GM19397 (cell line): ENCODE data around the gene GDF2.

Experiments used
- ATAC-seq: cut with Tn5 transposase; IDR thresholded peaks from one replicate; pipeline ENCODE4 v1.9.1; 2021; ENCODE audit warnings: mild to moderate bottlenecking, moderate library complexity; ENCODE audit not compliant: unreplicated experiment

The GDF2 gene

DNA sequence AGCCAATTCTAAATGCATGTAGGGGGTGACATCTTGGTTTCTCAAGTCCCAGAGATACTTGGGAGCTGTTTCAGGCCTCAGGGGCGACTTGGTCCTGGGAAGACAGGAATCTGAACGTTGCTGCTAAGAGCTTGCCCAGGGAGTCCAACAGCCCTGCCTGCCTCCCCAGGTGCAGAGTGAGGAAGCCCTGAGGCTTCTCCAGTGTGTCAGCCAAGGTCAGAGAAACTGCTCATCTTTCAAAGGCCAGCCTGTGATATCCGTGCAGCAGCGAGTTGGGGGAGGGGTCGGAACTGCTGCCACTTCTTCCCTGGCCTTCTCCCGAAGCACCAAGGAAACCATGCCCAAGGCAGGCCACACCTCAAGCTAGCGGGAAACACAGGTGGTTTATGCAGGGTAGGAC is 9.7 kb downstream of the GDF2 start:
- no peak for ATAC-seq

DNA sequence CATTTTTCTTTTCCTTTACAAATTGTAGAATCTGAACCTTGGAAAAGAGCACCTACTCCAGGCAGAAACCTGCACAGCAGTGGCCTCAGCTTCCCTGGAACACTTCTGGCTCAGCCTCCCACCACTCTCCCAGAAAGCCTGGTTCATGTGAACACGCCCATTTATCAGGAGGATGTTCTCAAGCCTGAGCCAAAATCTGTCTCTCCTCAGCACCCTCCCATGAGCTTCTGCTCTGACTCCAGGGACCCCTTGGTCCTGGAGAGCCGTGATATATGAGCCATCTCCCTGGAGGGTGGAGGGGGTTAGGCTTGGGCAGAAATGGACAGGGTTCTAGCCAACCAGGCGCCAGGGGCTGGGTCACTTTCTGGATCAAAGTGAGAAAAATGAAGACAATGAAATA is 10.1 kb downstream of the GDF2 start:
- no peak for ATAC-seq

DNA sequence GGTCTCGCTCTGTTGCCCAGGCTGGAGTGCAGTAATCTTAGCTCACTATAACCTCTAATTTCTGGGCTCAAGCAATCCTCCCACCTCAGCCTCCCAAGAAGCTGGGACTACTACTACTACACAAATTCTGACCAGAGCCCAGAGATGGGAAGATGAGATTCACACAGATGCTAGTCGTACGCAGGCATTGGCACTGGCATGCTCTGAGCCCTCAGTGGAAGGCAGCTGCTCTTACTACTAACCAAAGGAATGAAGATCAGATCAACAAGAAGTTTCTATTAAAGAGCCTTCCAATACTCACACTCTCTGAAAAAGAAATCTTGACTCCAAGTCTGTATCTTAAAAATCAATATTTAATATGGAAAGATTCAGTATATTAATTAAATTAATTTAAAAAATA is 10.7 kb downstream of the GDF2 start:
- no peak for ATAC-seq

DNA sequence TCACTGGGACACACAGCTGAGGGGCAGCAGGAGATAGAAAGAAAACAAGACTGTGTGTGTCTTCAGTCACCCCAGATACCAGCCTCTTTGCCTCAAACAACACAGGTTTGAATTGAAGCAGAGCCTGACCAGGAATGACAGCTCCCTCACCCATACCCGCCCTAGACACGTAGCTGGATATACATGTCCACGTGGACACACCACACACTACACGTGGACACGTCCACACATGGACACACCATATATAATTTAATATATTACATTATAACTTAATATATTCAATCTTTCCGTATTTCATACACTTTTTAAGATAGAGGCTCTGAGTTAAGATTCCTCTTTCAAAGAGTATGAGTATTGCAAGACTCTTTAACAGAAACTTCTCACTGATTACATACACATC is 11.3 kb downstream of the GDF2 start:
- no peak for ATAC-seq

GRCh38 chr10:47334466-47335295 is 12.4 kb downstream of the GDF2 start:
- no peak for ATAC-seq

DNA sequence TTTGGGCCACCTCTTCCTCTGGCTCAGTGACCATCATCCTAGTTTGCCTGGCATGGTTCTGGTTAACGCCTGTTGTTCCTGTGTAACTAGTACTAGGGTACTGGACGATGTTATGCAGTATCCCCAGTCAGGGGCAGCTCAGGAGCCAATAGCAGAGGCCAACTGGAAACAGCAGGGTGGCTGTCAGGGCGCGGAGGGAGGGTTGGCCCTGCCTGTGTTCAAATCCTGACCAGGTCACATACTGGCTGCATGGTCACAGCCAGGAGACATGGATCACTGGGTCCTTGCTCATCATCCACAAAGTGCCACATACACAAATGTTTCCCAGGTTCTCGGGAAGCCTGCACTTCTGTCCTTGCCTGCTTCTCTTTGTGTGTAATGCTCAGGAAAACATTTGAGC is 13.7 kb downstream of the GDF2 start:
- no peak for ATAC-seq

DNA sequence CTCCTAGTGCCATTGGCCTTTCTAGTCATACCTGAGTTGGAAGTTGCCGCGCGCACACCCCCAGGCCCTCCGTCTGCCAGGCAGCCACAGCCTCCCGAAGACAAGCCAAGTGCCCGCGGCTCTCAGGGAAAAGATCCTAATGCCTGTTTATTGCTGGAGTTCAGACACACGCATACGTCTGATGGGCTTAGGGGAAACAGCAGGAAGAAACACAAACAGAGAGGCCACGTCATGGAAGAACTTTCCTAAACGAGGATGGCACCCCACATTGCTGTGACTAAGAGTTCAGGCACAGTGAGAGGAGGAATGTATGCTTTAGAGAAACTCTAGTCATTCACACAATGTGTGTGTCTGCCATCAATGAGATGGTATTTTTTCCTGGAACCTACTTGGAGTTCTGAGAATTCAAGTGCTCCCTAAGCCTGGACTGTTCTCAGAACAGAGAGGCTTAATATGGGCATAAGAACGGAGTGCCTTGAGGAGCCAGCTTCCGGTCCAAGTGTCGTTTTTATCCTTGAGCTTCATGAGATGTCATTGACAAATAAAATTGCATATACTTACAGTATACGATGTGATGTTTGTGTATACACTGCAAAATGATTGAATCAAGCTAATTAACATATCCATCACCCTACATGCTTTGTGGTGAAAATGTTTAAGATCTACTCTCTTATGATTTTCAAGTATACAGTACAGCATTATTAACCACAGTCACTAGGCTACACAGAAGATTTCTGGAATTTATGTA is 14.3 kb downstream of the GDF2 start:
- ATAC-seq: no peak

GRCh38 chr10:47337310-47337709 is 15.1 kb downstream of the GDF2 start:
- no peak for ATAC-seq

DNA sequence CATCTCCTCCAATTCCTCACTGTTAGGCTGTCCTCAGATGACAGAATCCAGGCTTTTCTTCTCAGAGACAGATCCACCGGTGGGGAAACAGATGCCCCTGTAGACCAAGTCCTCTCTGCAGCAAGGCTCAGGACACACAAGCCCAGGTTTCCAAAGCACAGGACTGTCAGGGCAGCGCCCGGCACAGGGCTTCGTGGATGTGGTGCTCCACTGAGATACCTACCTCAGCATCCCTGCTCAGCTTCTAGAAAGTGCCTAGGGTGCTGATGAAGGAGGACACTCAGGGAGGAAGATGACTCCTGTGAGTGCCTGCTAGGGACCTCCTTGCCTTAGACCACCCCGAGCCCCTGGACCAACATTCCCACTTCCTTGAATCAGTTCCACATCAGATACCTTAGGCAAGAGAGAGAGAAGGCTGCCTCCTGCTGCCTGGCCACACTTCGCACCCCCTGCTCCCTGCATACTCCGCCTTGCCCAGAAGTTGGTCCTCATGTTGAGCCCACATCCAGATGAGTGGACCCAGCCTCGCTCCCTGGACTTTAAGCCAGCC is 17.0 kb downstream of the GDF2 start:
- no peak for ATAC-seq

DNA sequence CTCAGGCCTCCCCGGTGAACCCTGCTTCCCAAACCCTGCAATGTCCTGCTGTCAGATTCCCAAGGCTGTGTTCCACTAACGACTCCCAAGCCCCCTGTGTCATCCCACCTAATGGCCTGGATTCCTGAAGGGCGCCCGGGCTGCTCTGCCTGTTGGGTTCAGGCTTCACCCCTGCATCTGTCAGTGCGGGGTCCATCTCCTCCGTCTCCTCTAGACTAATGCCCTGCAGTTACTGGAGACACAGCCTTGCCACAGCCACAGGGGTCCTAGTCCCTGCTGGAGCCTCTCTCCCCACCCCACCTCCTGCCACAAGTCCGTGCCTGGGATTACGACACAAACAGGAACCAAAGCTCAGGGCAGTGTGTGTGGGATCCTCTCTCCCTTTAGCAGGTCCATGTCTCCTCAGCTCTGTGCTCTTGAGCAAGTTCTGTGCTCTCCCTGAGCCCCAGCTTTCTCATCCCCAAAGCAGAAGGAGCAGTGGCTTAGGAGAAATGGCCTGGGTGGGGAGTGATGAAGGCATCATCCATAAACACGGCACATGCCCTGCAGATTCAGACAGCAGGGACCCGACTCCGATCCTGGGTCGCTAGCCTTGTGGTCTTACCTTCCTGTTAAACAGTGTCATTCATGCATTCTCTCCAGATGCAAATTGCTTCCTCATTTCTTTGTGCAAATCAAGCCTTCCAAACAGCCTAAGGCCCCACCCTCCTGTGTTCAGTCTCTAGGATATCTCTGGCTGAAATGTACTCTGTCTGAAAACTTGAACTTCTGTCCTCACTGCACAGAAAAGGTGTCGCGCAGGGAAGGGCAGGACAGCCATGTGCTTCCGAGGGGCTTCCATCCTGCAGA is 17.7 kb downstream of the GDF2 start:
- peak; percentile 28 for ATAC-seq

- ATAC-seq: peak; percentile 66
Measured at GRCh38 chr10:47340608-47341170, 18.4 kb downstream of the GDF2 start.

DNA sequence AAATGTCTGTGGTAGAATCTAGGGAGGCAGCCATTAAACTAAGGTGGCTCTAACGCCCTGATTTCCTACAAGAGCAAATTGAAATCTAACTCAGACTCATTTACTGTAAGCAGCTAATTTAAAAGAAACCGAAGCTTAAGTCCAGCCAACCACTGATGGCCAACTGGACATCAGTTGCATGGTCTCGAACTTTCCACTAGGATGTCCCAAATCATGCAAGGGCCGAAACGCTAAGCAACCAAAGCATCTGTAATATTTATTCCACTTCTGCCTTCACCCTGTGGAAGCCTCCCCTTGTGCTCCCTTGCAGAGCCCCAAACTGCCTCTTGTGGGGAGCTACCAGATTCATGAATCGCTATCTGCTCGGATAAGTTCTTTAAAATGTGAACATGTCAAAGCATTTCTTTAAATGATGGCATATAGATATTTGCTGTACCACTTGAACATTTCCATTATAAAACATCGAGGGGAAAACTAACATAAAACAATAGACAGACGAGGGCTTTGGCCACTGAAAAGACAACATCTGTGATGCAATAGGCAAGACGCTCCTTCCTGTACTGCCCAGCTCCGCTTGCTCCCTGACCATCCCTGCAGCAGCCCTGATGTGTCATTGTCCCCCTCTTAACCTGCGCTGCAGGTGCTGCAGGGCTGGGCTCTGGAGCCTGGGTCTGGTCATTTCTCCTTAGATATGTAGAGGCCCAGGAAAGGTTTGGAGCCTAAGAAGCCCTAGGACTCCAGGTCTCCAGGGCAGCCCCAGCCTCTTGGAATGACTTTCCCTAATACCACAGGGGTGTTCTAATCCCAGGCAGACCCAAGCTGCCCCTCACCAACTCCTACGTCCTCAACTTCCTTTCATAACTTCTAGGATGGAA is 23.0 kb downstream of the GDF2 start:
- ATAC-seq: no peak

GRCh38 chr10:47346581-47347302 is 24.5 kb downstream of the GDF2 start:
- no peak for ATAC-seq

GRCh38 chr10:47347303-47347675 is 25.0 kb downstream of the GDF2 start:
- no peak for ATAC-seq

DNA sequence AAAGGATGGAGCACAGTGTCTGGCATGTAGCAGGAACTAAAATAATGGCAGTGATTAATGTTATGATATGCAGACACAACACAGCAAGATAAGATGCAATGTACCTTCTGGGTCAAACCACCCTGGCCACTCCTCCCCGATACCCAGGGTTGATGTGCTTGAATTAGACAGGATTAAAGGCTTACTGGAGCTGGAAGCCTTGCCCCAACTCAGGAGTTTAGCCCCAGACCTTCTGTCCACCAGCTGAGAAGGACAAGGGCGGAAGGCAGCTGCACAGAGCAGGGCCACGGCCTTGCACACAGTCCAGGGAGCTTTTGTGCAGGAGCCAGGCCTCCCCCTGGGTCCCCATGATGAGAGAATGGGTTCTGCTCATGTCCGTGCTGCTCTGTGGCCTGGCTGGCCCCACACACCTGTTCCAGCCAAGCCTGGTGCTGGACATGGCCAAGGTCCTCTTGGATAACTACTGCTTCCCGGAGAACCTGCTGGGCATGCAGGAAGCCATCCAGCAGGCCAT is 25.9 kb downstream of the GDF2 start, which contains the start of gene RBP3:
Gene RBP3, plus strand, starts transcription at position 226 of the 514 bp plus-strand sequence. Its CDS starts 122 bp downstream, at position 348.
- no peak for ATAC-seq

DNA sequence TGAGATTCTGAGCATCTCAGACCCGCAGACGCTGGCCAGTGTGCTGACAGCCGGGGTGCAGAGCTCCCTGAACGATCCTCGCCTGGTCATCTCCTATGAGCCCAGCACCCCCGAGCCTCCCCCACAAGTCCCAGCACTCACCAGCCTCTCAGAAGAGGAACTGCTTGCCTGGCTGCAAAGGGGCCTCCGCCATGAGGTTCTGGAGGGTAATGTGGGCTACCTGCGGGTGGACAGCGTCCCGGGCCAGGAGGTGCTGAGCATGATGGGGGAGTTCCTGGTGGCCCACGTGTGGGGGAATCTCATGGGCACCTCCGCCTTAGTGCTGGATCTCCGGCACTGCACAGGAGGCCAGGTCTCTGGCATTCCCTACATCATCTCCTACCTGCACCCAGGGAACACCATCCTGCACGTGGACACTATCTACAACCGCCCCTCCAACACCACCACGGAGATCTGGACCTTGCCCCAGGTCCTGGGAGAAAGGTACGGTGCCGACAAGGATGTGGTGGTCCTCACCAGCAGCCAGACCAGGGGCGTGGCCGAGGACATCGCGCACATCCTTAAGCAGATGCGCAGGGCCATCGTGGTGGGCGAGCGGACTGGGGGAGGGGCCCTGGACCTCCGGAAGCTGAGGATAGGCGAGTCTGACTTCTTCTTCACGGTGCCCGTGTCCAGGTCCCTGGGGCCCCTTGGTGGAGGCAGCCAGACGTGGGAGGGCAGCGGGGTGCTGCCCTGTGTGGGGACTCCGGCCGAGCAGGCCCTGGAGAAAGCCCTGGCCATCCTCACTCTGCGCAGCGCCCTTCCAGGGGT is 26.6 kb downstream of the GDF2 start:
- ATAC-seq: no peak

GRCh38 chr10:47349516-47349915 is 27.3 kb downstream of the GDF2 start:
- no peak for ATAC-seq

DNA sequence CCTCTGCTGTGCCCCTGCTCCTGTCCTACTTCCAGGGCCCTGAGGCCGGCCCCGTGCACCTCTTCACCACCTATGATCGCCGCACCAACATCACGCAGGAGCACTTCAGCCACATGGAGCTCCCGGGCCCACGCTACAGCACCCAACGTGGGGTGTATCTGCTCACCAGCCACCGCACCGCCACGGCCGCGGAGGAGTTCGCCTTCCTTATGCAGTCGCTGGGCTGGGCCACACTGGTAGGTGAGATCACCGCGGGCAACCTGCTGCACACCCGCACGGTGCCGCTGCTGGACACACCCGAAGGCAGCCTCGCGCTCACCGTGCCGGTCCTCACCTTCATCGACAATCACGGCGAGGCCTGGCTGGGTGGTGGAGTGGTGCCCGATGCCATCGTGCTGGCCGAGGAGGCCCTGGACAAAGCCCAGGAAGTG is 27.7 kb downstream of the GDF2 start:
- no peak for ATAC-seq
